OCI-LY7 (cell line): Measurements from ENCODE around the gene LRP1B. TPM values are rescaled to one million over a fixed set of nuclear protein-coding genes. Genes with fewer than 3 reads are reported as not detected.

Source experiments
- BruUV-seq: library from RNA; stranded (reverse); fragments of 400-500 nt; replicated peaks from 2 replicates; lab custom pipeline; 2021; lab: Mats Ljungman, UMichigan
- CTCF ChIA-PET: fragments of 300-600 bp; sonication (Branson Sonifier 250); formaldehyde crosslinking; loops from one replicate; lab custom pipeline; 2022; ENCODE audit warnings: antibody characterized with exemption; ENCODE audit not compliant: unreplicated experiment; lab: Charles Lee
- POLR2A ChIA-PET: fragments of 300-600 bp; sonication (Branson Sonifier 250); formaldehyde crosslinking; loops from one replicate; lab custom pipeline; 2022; ENCODE audit warnings: antibody characterized with exemption; lab: Charles Lee
- DNase-seq: peaks from one replicate; pipeline ENCODE4 v3.0.0-alpha.2; 2015; ENCODE audit warnings: low spot score
- H2AFZ ChIP-seq: fragments of 200-600 bp; sonication (generic), shearing (Covaris generic); 2 replicates; pipeline ENCODE4 v1.6.1; 2014; ENCODE audit warnings: mild to moderate bottlenecking, antibody characterized with exemption, low read length, moderate library complexity
- H3K27ac ChIP-seq: fragments of 200-600 bp; sonication (generic); 2 replicates; pipeline ENCODE4 v1.5.1; 2014; ENCODE audit warnings: mixed run types, low read depth, mild to moderate bottlenecking, moderate library complexity, low read length, inconsistent platforms; ENCODE audit not compliant: poor library complexity, severe bottlenecking
- H3K36me3 ChIP-seq: fragments of 200-600 bp; sonication (generic); 2 replicates; pipeline ENCODE4 v1.6.1; 2014; ENCODE audit warnings: mild to moderate bottlenecking, antibody characterized with exemption, low read length, moderate library complexity, mixed read lengths; ENCODE audit not compliant: insufficient read depth
- H3K4me1 ChIP-seq: fragments of 200-600 bp; sonication (generic); 2 replicates; pipeline ENCODE4 v1.5.1; 2014; ENCODE audit warnings: mild to moderate bottlenecking, low read length; ENCODE audit not compliant: insufficient read depth, poor library complexity, severe bottlenecking
- H3K4me2 ChIP-seq: fragments of 200-600 bp; sonication (generic); 2 replicates; pipeline ENCODE4 v1.6.1; 2014; ENCODE audit warnings: mild to moderate bottlenecking, low read length
- H3K4me3 ChIP-seq: fragments of 200-600 bp; sonication (generic); 2 replicates; pipeline ENCODE4 v1.5.1; 2014; ENCODE audit warnings: mild to moderate bottlenecking, low read depth, low read length; ENCODE audit not compliant: poor library complexity, severe bottlenecking
- H3K79me2 ChIP-seq: fragments of 200-600 bp; sonication (generic); 2 replicates; pipeline ENCODE4 v1.6.1; 2016; ENCODE audit warnings: low read depth, mild to moderate bottlenecking, low read length, moderate library complexity, mixed read lengths; ENCODE audit not compliant: insufficient read depth
- H3K9me2 ChIP-seq: fragments of 200-600 bp; sonication (generic); 2 replicates; pipeline ENCODE4 v1.6.1; 2016; ENCODE audit warnings: mild to moderate bottlenecking, low read length, mixed read lengths; ENCODE audit not compliant: insufficient read depth
- H3K9me3 ChIP-seq: fragments of 200-600 bp; sonication (generic); 2 replicates; pipeline ENCODE4 v1.6.1; 2014; ENCODE audit warnings: mild to moderate bottlenecking, mixed run types, low read length, mixed read lengths
- H4K20me1 ChIP-seq: fragments of 200-600 bp; sonication (generic); 2 replicates; pipeline ENCODE4 v1.6.1; 2014; ENCODE audit warnings: mild to moderate bottlenecking, antibody characterized with exemption, low read length, moderate library complexity, mixed read lengths; ENCODE audit not compliant: insufficient read depth
- EZH2phosphoT487 ChIP-seq: fragments of 200-600 bp; sonication (generic); IDR thresholded peaks from 2 replicates; pipeline ENCODE4 v1.6.1; 2018; ENCODE audit warnings: low read depth, borderline replicate concordance, mild to moderate bottlenecking, mixed run types, antibody characterized with exemption, low read length, moderate library complexity, mixed read lengths
- intact Hi-C: fragments of 100-400 bp; cut with micrococcal nuclease; formaldehyde crosslinking; loops from one replicate; pipeline ENCODE4 v1.10.0; 2022; ENCODE audit not compliant: unreplicated experiment
- total RNA-seq, 2 experiments: library from RNA; depleted of rRNA in 1 of 2; stranded (reverse); fragments of >200 nt in 1 of 2; shearing (Covaris generic) in 1 of 2; gene quantifications; 2 replicates each; pipeline ENCODE4 v1.2.3, GENCODE V29; 2014 to 2022
- TF ChIP-seq, protein P1 (sequence below): fragments of 200-600 bp; sonication (generic); conservative IDR thresholded peaks from 2 replicates; pipeline ENCODE4 v1.5.1; 2014; ENCODE audit warnings: mild to moderate bottlenecking, antibody characterized with exemption, low read length, moderate library complexity, mixed read lengths

The LRP1B gene
- total RNA-seq, 2 experiments from 2014 or later = not detected

DNA sequence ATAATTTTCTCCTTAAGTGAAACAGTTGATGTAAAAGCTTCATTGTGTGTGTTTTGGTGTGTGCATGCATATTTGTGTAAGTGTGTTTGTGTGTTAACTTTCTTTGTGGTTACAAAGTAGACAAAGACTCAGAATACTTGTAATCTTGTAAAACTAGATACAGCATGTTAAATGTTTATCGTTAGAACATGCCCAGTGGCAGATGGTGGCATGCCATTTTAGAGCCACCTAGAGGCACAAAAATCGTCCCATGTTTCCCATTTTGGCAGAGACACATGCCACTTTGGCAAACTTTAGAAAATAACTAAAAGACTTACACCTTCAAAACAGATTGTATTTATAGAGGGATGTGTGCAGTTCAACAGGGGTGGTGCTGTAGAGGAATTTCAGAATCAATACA is 224.1 kb downstream of the LRP1B start:
- Histone ChIP-seq H3K36me3 (no peaks in the 10 kb centered on the region), H3K4me3 (no peak overlapping the region), H3K9me3 (no peaks in the 10 kb centered on the region), H3K27ac (no peak overlapping the region), H2AFZ (no peak overlapping the region), H3K79me2 (no peaks in the 10 kb centered on the region), H3K4me1 (no peaks in the 10 kb centered on the region), H3K4me2 (no peak overlapping the region), H3K9me2 (no peaks in the 10 kb centered on the region), H4K20me1 (no peaks in the 10 kb centered on the region)
- intact Hi-C loops = no loop called here
- ChIA-PET CTCF (no interaction called here), POLR2A (no interaction called here)
- DNase-seq = no peak
- TF ChIP-seq, protein P1, sequence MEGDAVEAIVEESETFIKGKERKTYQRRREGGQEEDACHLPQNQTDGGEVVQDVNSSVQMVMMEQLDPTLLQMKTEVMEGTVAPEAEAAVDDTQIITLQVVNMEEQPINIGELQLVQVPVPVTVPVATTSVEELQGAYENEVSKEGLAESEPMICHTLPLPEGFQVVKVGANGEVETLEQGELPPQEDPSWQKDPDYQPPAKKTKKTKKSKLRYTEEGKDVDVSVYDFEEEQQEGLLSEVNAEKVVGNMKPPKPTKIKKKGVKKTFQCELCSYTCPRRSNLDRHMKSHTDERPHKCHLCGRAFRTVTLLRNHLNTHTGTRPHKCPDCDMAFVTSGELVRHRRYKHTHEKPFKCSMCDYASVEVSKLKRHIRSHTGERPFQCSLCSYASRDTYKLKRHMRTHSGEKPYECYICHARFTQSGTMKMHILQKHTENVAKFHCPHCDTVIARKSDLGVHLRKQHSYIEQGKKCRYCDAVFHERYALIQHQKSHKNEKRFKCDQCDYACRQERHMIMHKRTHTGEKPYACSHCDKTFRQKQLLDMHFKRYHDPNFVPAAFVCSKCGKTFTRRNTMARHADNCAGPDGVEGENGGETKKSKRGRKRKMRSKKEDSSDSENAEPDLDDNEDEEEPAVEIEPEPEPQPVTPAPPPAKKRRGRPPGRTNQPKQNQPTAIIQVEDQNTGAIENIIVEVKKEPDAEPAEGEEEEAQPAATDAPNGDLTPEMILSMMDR = no peak
- TF ChIP-seq EZH2phosphoT487 = no peak
- no TSS peak for BruUV-seq

DNA sequence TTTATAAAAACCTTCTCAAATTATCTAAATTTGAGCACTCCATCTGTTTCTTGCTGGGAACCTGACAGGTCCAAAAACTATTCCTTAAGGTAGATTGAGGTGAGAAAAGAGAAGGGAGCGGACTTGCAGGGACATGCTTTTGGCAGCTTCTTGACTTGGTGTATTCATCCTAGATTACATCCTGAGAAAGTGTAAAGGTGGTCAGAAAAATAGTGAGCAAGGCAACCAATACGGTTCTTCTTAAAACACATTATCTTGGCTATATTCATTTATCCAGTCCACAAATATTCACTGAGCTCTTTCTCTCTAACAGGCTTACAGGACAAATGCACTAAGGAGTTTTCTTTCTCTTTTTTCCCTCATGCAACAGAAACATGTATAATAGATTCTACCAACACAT is 230.0 kb downstream of the LRP1B start:
- H3K9me3 ChIP-seq = no peaks in the 10 kb centered on the region
- H3K4me3 ChIP-seq = no peak overlapping the region
- no TSS peak for BruUV-seq
- DNase-seq = no peak
- intact Hi-C loops = no loop called here
- TF ChIP-seq, protein P1 = no peak
- TF ChIP-seq EZH2phosphoT487 = no peak
- no peak overlapping the region for H3K4me2 ChIP-seq
- H3K9me2 ChIP-seq = no peaks in the 10 kb centered on the region
- H2AFZ ChIP-seq = no peak overlapping the region
- no peaks in the 10 kb centered on the region for H3K79me2 ChIP-seq
- H3K4me1 ChIP-seq = no peaks in the 10 kb centered on the region
- no peak overlapping the region for H3K27ac ChIP-seq
- no peaks in the 10 kb centered on the region for H4K20me1 ChIP-seq
- H3K36me3 ChIP-seq = no peaks in the 10 kb centered on the region
- ChIA-PET POLR2A (no interaction called here), CTCF (no interaction called here)

DNA sequence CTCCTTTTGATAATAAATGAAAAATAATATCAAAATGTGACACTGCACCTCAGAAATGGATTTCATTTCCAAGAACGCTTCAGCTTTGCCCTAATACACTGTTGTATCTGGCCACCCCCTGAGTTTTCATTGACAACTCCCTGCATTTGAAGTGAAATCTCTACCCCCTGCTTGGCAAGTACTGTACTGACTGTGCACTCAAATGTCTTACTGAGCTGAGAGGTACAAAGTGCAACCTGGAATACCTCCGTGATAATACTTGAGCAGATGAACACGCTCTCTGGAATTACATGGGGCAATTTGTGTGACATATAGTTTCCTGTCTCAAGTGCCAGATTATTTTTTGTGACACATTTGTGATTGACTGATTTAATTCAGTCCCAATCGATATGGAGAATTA is 231.1 kb downstream of the LRP1B start:
- H3K4me3 ChIP-seq = no peak overlapping the region
- POLR2A ChIA-PET = no interaction called here
- no peak overlapping the region for H3K4me2 ChIP-seq
- no peaks in the 10 kb centered on the region for H4K20me1 ChIP-seq
- H3K9me3 ChIP-seq = no peaks in the 10 kb centered on the region
- H3K27ac ChIP-seq = no peak overlapping the region
- TF ChIP-seq, protein P1 = no peak
- DNase-seq = no peak
- H3K4me1 ChIP-seq = no peaks in the 10 kb centered on the region
- no TSS peak for BruUV-seq
- CTCF ChIA-PET = no interaction called here
- no peaks in the 10 kb centered on the region for H3K79me2 ChIP-seq
- no peaks in the 10 kb centered on the region for H3K36me3 ChIP-seq
- intact Hi-C loops = no loop called here
- H2AFZ ChIP-seq = no peak overlapping the region
- no peaks in the 10 kb centered on the region for H3K9me2 ChIP-seq
